ENCODE data around the gene FILIP1L. TPM values are rescaled to one million over a fixed set of nuclear protein-coding genes. Genes with fewer than 3 reads are reported as not detected.

The FILIP1L gene
- total and polyA plus RNA-seq, 2 donors (not counting 1 experiment from before 2014, with no cell fraction given), result 0.32 to 0.48 TPM

DNA sequence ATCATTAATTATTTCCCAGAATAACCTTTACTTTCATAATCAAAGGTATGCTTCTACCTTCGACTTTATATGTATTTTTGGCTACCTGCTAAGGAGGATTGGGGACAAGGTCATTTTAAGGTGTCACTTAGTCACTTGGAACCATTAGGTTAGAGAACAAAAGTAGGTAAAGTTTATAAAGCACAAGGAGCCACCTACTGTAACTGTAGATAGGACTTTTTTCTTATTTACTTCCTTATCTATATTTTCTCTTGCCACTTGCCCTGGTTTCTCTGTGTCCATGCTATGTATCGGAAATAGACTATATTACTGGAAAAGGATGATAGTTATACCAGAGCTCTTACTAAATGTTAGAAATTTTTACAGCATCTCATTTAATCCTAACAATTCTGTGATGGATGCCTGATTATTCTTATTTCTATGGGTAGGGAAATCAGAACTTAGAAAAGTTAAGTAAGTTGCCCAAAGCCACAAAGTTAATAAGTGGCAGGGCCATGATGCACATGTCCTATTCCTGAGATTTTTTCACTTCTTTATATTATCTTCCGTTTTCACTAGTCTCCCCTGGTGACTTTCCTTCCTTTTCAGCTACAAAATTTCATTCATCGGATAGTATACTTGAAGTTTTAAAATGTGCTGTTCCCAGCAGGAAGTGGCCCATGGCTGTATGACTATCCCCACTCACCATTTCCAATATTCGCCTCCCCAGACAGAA is 164.2 kb downstream of the FILIP1L start:
- intact Hi-C loops (cut with micrococcal nuclease), result no loop called here

DNA sequence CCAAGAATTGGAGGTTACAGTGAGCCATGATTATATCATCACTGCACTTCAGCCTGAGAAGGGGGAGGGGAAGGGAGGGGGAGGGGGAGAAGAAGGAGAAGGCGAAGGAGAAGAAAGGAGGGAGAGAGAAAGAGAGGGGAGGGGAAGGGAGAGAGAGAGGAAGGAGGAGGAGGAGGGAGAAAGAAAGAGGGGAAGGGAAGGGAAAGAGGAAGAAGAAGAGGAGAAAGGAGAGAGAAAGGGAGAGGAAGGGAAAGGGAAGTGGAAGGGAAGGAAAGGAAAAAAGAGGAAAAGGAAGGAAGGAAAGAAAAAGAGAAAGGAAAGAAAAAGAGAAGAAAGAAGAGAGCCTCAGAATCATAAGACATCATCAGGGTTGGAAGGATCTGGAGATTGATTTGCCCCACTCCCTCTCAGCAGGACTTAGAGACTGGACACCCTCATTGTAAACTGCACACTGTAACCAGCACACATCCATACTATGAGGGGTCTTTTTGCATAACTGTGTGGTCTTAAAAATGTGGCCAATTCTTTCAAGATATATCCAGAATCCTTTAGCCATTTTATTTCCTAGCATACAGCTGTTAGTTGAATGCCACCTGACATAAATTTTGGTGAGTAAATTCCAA is 165.7 kb downstream of the FILIP1L start:
- ATAC-seq (ENCODE audit: low read depth) (no peak), DNase-seq (no peak)
- no peak overlapping the region for H3K4me2 ChIP-seq (replicated peaks; ENCODE audit: low read depth, low read length, poor library complexity, severe bottlenecking)
- H3K9me3 Mint-ChIP-seq (ENCODE audit: insufficient read depth), result no peaks in the 10 kb centered on the region
- H2AFZ ChIP-seq (ENCODE audit: insufficient read depth, low read depth, low read length, poor library complexity, severe bottlenecking), result no peak overlapping the region
- no peak overlapping the region for H3K9ac ChIP-seq (ENCODE audit: low read length)
- H3K4me3 Mint-ChIP-seq, result no peak overlapping the region
- H3K36me3 ChIP-seq (replicated peaks in 1 of 2; ENCODE audit: control extremely low read depth in 1 of 2, control insufficient read depth in 1 of 2, extremely low read depth in 1 of 2, insufficient read depth in 2 of 2, low read length in 1 of 2), result no peaks in the 10 kb centered on the region
- no peaks in the 10 kb centered on the region for H3K79me2 ChIP-seq (ENCODE audit: control insufficient read depth, insufficient read depth, low read length)
- peaks cover 9% of the 10 kb centered on the region for H3K4me1 Mint-ChIP-seq
- intact Hi-C loops (cut with micrococcal nuclease), result no loop called here
- no peaks in the 10 kb centered on the region for H3K27me3 ChIP-seq (replicated peaks in 1 of 4; ENCODE audit: control extremely low read depth in 1 of 4, control insufficient read depth in 3 of 4, insufficient read depth in 4 of 4, low read length in 3 of 4)
- WGBS (ENCODE audit: insufficient coverage), result 100% methylated on average over 1 of the region's 1 CpG
- TF ChIP-seq, protein P1, sequence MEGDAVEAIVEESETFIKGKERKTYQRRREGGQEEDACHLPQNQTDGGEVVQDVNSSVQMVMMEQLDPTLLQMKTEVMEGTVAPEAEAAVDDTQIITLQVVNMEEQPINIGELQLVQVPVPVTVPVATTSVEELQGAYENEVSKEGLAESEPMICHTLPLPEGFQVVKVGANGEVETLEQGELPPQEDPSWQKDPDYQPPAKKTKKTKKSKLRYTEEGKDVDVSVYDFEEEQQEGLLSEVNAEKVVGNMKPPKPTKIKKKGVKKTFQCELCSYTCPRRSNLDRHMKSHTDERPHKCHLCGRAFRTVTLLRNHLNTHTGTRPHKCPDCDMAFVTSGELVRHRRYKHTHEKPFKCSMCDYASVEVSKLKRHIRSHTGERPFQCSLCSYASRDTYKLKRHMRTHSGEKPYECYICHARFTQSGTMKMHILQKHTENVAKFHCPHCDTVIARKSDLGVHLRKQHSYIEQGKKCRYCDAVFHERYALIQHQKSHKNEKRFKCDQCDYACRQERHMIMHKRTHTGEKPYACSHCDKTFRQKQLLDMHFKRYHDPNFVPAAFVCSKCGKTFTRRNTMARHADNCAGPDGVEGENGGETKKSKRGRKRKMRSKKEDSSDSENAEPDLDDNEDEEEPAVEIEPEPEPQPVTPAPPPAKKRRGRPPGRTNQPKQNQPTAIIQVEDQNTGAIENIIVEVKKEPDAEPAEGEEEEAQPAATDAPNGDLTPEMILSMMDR (IDR thresholded peaks at IDR 0.05), result no peak
- no peak for TF ChIP-seq EZH2 (IDR thresholded peaks at IDR 0.05; ENCODE audit: borderline replicate concordance, insufficient read depth, low read depth, low read length, poor library complexity, severe bottlenecking)
- H3K27ac Mint-ChIP-seq, result no peak overlapping the region
- H4K20me1 ChIP-seq (ENCODE audit: control insufficient read depth, insufficient read depth, low read length, poor library complexity, severe bottlenecking), result no peaks in the 10 kb centered on the region
- no peak overlapping the region for H3K4me3 ChIP-seq (ENCODE audit: control extremely low read depth in 1 of 5, extremely low read depth in 1 of 5, insufficient read depth in 1 of 5, low read depth in 2 of 5, low read length in 4 of 5)
- no peaks in the 10 kb centered on the region for H3K27me3 Mint-ChIP-seq
- POLR2A ChIA-PET, result no interaction called here
- no peaks in the 10 kb centered on the region for H3K9me3 ChIP-seq (ENCODE audit: control extremely low read depth in 1 of 3, control insufficient read depth in 2 of 3, insufficient read depth in 1 of 3, low read length in 2 of 3)
- no peak overlapping the region for H3K27ac ChIP-seq (ENCODE audit: low read length in 2 of 2)
- no peaks in the 10 kb centered on the region for H3K4me1 ChIP-seq (ENCODE audit: control insufficient read depth in 2 of 2, insufficient read depth in 2 of 2, low read length in 2 of 2)
- CTCF ChIA-PET, result no interaction called here

More for the DNA sequence above, 164.2 kb downstream of the FILIP1L start:
- Histone ChIP-seq H3K4me2 (replicated peaks; ENCODE audit: low read depth, low read length, poor library complexity, severe bottlenecking) (no peak overlapping the region), H3K4me3 (ENCODE audit: control extremely low read depth in 1 of 5, extremely low read depth in 1 of 5, insufficient read depth in 1 of 5, low read depth in 2 of 5, low read length in 4 of 5) (no peak overlapping the region), H3K79me2 (ENCODE audit: control insufficient read depth, insufficient read depth, low read length) (no peaks in the 10 kb centered on the region), H4K20me1 (ENCODE audit: control insufficient read depth, insufficient read depth, low read length, poor library complexity, severe bottlenecking) (no peaks in the 10 kb centered on the region), H3K27ac (ENCODE audit: low read length in 2 of 2) (no peak overlapping the region), H3K9ac (ENCODE audit: low read length) (no peak overlapping the region), H3K27me3 (replicated peaks in 1 of 4; ENCODE audit: control extremely low read depth in 1 of 4, control insufficient read depth in 3 of 4, insufficient read depth in 4 of 4, low read length in 3 of 4) (no peaks in the 10 kb centered on the region), H3K9me3 (ENCODE audit: control extremely low read depth in 1 of 3, control insufficient read depth in 2 of 3, insufficient read depth in 1 of 3, low read length in 2 of 3) (no peaks in the 10 kb centered on the region), H2AFZ (ENCODE audit: insufficient read depth, low read depth, low read length, poor library complexity, severe bottlenecking) (no peak overlapping the region), H3K4me1 (ENCODE audit: control insufficient read depth in 2 of 2, insufficient read depth in 2 of 2, low read length in 2 of 2) (no peaks in the 10 kb centered on the region), H3K36me3 (replicated peaks in 1 of 2; ENCODE audit: control extremely low read depth in 1 of 2, control insufficient read depth in 1 of 2, extremely low read depth in 1 of 2, insufficient read depth in 2 of 2, low read length in 1 of 2) (no peaks in the 10 kb centered on the region)
- ChIA-PET POLR2A (no interaction called here), CTCF (no interaction called here)
- Mint-ChIP-seq H3K4me1 (peaks cover 13% of the 10 kb centered on the region), H3K27me3 (no peaks in the 10 kb centered on the region), H3K27ac (no peak overlapping the region), H3K9me3 (ENCODE audit: insufficient read depth) (no peaks in the 10 kb centered on the region), H3K4me3 (no peak overlapping the region)
- 80% methylated on average over 1 of the region's 5 CpGs for WGBS (ENCODE audit: insufficient coverage)
- no peak for ATAC-seq (ENCODE audit: low read depth)
- DNase-seq, result no peak
- no peak for TF ChIP-seq EZH2 (IDR thresholded peaks at IDR 0.05; ENCODE audit: borderline replicate concordance, insufficient read depth, low read depth, low read length, poor library complexity, severe bottlenecking)
- TF ChIP-seq, protein P1 (IDR thresholded peaks at IDR 0.05), result no peak

Measured in B cell (primary cell).